ENCODE data around the gene ZNF14. TPM values are rescaled to one million over a fixed set of nuclear protein-coding genes. Genes with fewer than 3 reads are reported as not detected.
"Not testable (repeated sequence)": the region's sequence is repeated elsewhere in the genome, so short reads cannot be mapped to it uniquely, and the experiment has no call there.

ZNF14 gene
- 10.4 TPM for polyA plus RNA-seq (2013)

GRCh38 chr19:19732579-19733501 lies at the start of gene ZNF14:
Gene ZNF14 (minus strand): TSS chr19:19733112. CDS start chr19:19732958, 154 bp downstream.
- WGBS (ENCODE audit: insufficient coverage) = 0% methylated on average over 57 of the region's 61 CpGs
- H3K4me1 ChIP-seq (ENCODE audit: control extremely low read depth in 1 of 4, control insufficient read depth in 4 of 4, insufficient read depth in 4 of 4, low read length in 3 of 4) = peaks cover 0 to 10% (median 8%) of the 10 kb centered on the region in 4 experiments
- peak; percentile 95 to 97 (median 97) for DNase-seq
- ChIA-PET POLR2A (interaction anchor here (0.5 to 1.3 kb wide), 3 partner anchors 43 to 352 kb away, joined by 3 to 4 read pairs (median 3); no protein-coding TSS in a partner anchor), CTCF (interaction anchor here (0.6 to 1.1 kb wide), 2 partner anchors 10 to 116 kb away, joined by 3 read pairs; no protein-coding TSS in a partner anchor)
- no peaks in the 10 kb centered on the region for H3K27me3 ChIP-seq (replicated peaks in 2 of 5; ENCODE audit: control insufficient read depth in 4 of 5, insufficient read depth in 5 of 5, low read length in 4 of 5)
- peak within 1 kb of the TSS; percentile 90 to 100 (median 95) for H3K4me3 ChIP-seq (ENCODE audit: control insufficient read depth in 1 of 7, extremely low read depth in 1 of 7, insufficient read depth in 4 of 7, low read depth in 2 of 7, low read length in 6 of 7)
- peaks cover 3 to 24% (median 12%) of the 10 kb centered on the region in 4 experiments for H3K36me3 ChIP-seq (ENCODE audit: control insufficient read depth in 4 of 4, insufficient read depth in 4 of 4, low read length in 3 of 4)
- H3K27ac ChIP-seq (ENCODE audit: insufficient read depth in 1 of 2, low read depth in 1 of 2, low read length in 2 of 2, poor library complexity in 1 of 2, severe bottlenecking in 2 of 2) = peak within 1 kb of the TSS; percentile 64 to 87
- peaks cover 2 to 29% (median 16%) of the 10 kb centered on the region in 5 experiments for H3K9me3 ChIP-seq (ENCODE audit: control extremely low read depth in 1 of 5, control insufficient read depth in 4 of 5, insufficient read depth in 2 of 5, low read depth in 1 of 5, low read length in 4 of 5)

GRCh38 chr19:19781791-19782190 lies 48.9 kb upstream of the ZNF14 start:
- H3K36me3 ChIP-seq (ENCODE audit: control insufficient read depth in 4 of 4, insufficient read depth in 4 of 4, low read length in 3 of 4) = peaks cover 11 to 36% (median 21%) of the 10 kb centered on the region in 4 experiments
- peaks cover 9 to 39% (median 25%) of the 10 kb centered on the region in 5 experiments for H3K9me3 ChIP-seq (ENCODE audit: control extremely low read depth in 1 of 5, control insufficient read depth in 4 of 5, insufficient read depth in 2 of 5, low read depth in 1 of 5, low read length in 4 of 5)
- H3K27me3 ChIP-seq (replicated peaks in 2 of 5; ENCODE audit: control insufficient read depth in 4 of 5, insufficient read depth in 5 of 5, low read length in 4 of 5); POLR2A ChIA-PET; H3K4me3 ChIP-seq (ENCODE audit: control insufficient read depth in 1 of 7, extremely low read depth in 1 of 7, insufficient read depth in 4 of 7, low read depth in 2 of 7, low read length in 6 of 7); DNase-seq; H3K27ac ChIP-seq (ENCODE audit: insufficient read depth in 1 of 2, low read depth in 1 of 2, low read length in 2 of 2, poor library complexity in 1 of 2, severe bottlenecking in 2 of 2); CTCF ChIA-PET: not testable (repeated sequence)
- H3K4me1 ChIP-seq (ENCODE audit: control extremely low read depth in 1 of 4, control insufficient read depth in 4 of 4, insufficient read depth in 4 of 4, low read length in 3 of 4) = peaks cover 9 to 12% (median 10%) of the 10 kb centered on the region in 4 experiments
- 100% methylated on average over 2 of the region's 6 CpGs for WGBS (ENCODE audit: insufficient coverage)

GRCh38 chr19:19778666-19779065 lies 45.8 kb upstream of the ZNF14 start:
- DNase-seq = no peak
- CTCF ChIA-PET = no interaction called here

GRCh38 chr19:19777692-19778091 lies 44.8 kb upstream of the ZNF14 start:
- CTCF ChIA-PET = no interaction called here
- no peak overlapping the region for H3K27ac ChIP-seq (ENCODE audit: insufficient read depth in 1 of 2, low read depth in 1 of 2, low read length in 2 of 2, poor library complexity in 1 of 2, severe bottlenecking in 2 of 2)
- POLR2A ChIA-PET = no interaction called here
- H3K4me1 ChIP-seq (ENCODE audit: control extremely low read depth in 1 of 4, control insufficient read depth in 4 of 4, insufficient read depth in 4 of 4, low read length in 3 of 4) = peaks cover 9 to 25% (median 19%) of the 10 kb centered on the region in 4 experiments
- H3K4me3 ChIP-seq (ENCODE audit: control insufficient read depth in 1 of 7, extremely low read depth in 1 of 7, insufficient read depth in 4 of 7, low read depth in 2 of 7, low read length in 6 of 7) = peak overlapping the region in 5 of 7 experiments; percentile 90 to 100 (median 96)
- peaks cover 6 to 16% (median 11%) of the 10 kb centered on the region in 5 experiments for H3K9me3 ChIP-seq (ENCODE audit: control extremely low read depth in 1 of 5, control insufficient read depth in 4 of 5, insufficient read depth in 2 of 5, low read depth in 1 of 5, low read length in 4 of 5)
- no peaks in the 10 kb centered on the region for H3K27me3 ChIP-seq (replicated peaks in 2 of 5; ENCODE audit: control insufficient read depth in 4 of 5, insufficient read depth in 5 of 5, low read length in 4 of 5)
- WGBS (ENCODE audit: insufficient coverage) = 96% methylated on average over 4 of the region's 5 CpGs
- peak in 1 of 3 donors; percentile 2 for DNase-seq
- H3K36me3 ChIP-seq (ENCODE audit: control insufficient read depth in 4 of 4, insufficient read depth in 4 of 4, low read length in 3 of 4) = peaks cover 4 to 13% (median 7%) of the 10 kb centered on the region in 4 experiments

More at GRCh38 chr19:19778666-19779065, 45.8 kb upstream of the ZNF14 start:
- Histone ChIP-seq H3K9me3 (ENCODE audit: control extremely low read depth in 1 of 5, control insufficient read depth in 4 of 5, insufficient read depth in 2 of 5, low read depth in 1 of 5, low read length in 4 of 5) (peaks cover 6 to 18% (median 12%) of the 10 kb centered on the region in 5 experiments), H3K36me3 (ENCODE audit: control insufficient read depth in 4 of 4, insufficient read depth in 4 of 4, low read length in 3 of 4) (peaks cover 4 to 14% (median 9%) of the 10 kb centered on the region in 4 experiments), H3K27me3 (replicated peaks in 2 of 5; ENCODE audit: control insufficient read depth in 4 of 5, insufficient read depth in 5 of 5, low read length in 4 of 5) (no peaks in the 10 kb centered on the region), H3K4me1 (ENCODE audit: control extremely low read depth in 1 of 4, control insufficient read depth in 4 of 4, insufficient read depth in 4 of 4, low read length in 3 of 4) (peaks cover 9 to 25% (median 19%) of the 10 kb centered on the region in 4 experiments), H3K4me3 (ENCODE audit: control insufficient read depth in 1 of 7, extremely low read depth in 1 of 7, insufficient read depth in 4 of 7, low read depth in 2 of 7, low read length in 6 of 7) (no peak overlapping the region), H3K27ac (ENCODE audit: insufficient read depth in 1 of 2, low read depth in 1 of 2, low read length in 2 of 2, poor library complexity in 1 of 2, severe bottlenecking in 2 of 2) (no peak overlapping the region)
- 100% methylated on average over 1 of the region's 2 CpGs for WGBS (ENCODE audit: insufficient coverage)
- POLR2A ChIA-PET = no interaction called here

GRCh38 chr19:19776206-19777008 lies 43.5 kb upstream of the ZNF14 start:
- peaks cover 0 to 7% (median 6%) of the 10 kb centered on the region in 4 experiments for H3K36me3 ChIP-seq (ENCODE audit: control insufficient read depth in 4 of 4, insufficient read depth in 4 of 4, low read length in 3 of 4)
- no peaks in the 10 kb centered on the region for H3K27me3 ChIP-seq (replicated peaks in 2 of 5; ENCODE audit: control insufficient read depth in 4 of 5, insufficient read depth in 5 of 5, low read length in 4 of 5)
- H3K27ac ChIP-seq (ENCODE audit: insufficient read depth in 1 of 2, low read depth in 1 of 2, low read length in 2 of 2, poor library complexity in 1 of 2, severe bottlenecking in 2 of 2) = peak overlapping the region; percentile 64 to 85
- ChIA-PET POLR2A (interaction anchor here (0.6 to 1.3 kb wide), 5 partner anchors 43 to 390 kb away, joined by 3 to 8 read pairs (median 3); partner anchors contain the start of genes ZNF14, ZNF253, ZNF486 and ZNF506), CTCF (interaction anchor here (1.6 kb wide), 1 partner anchor 45 kb away, joined by 4 read pairs; the partner anchor contains the start of gene ZNF506)
- peak; percentile 95 to 98 (median 97) for DNase-seq
- WGBS (ENCODE audit: insufficient coverage) = 0% methylated on average over 32 of the region's 36 CpGs
- peaks cover 3 to 12% (median 7%) of the 10 kb centered on the region in 5 experiments for H3K9me3 ChIP-seq (ENCODE audit: control extremely low read depth in 1 of 5, control insufficient read depth in 4 of 5, insufficient read depth in 2 of 5, low read depth in 1 of 5, low read length in 4 of 5)
- H3K4me1 ChIP-seq (ENCODE audit: control extremely low read depth in 1 of 4, control insufficient read depth in 4 of 4, insufficient read depth in 4 of 4, low read length in 3 of 4) = peaks cover 9 to 25% (median 19%) of the 10 kb centered on the region in 4 experiments
- peak overlapping the region; percentile 66 to 100 (median 96) for H3K4me3 ChIP-seq (ENCODE audit: control insufficient read depth in 1 of 7, extremely low read depth in 1 of 7, insufficient read depth in 4 of 7, low read depth in 2 of 7, low read length in 6 of 7)

GRCh38 chr19:19775891-19776205 lies 42.9 kb upstream of the ZNF14 start:
- POLR2A ChIA-PET = interaction anchor here (0.6 to 1.3 kb wide), 3 partner anchors 43 to 391 kb away, joined by 3 to 8 read pairs (median 5); partner anchors contain the start of genes ZNF14, ZNF253 and ZNF486
- H3K27me3 ChIP-seq (replicated peaks in 2 of 5; ENCODE audit: control insufficient read depth in 4 of 5, insufficient read depth in 5 of 5, low read length in 4 of 5) = no peaks in the 10 kb centered on the region
- peaks cover 3 to 8% (median 7%) of the 10 kb centered on the region in 5 experiments for H3K9me3 ChIP-seq (ENCODE audit: control extremely low read depth in 1 of 5, control insufficient read depth in 4 of 5, insufficient read depth in 2 of 5, low read depth in 1 of 5, low read length in 4 of 5)
- peaks cover 0 to 7% (median 6%) of the 10 kb centered on the region in 4 experiments for H3K36me3 ChIP-seq (ENCODE audit: control insufficient read depth in 4 of 4, insufficient read depth in 4 of 4, low read length in 3 of 4)
- peaks cover 9 to 25% (median 19%) of the 10 kb centered on the region in 4 experiments for H3K4me1 ChIP-seq (ENCODE audit: control extremely low read depth in 1 of 4, control insufficient read depth in 4 of 4, insufficient read depth in 4 of 4, low read length in 3 of 4)
- no peak for DNase-seq
- WGBS (ENCODE audit: insufficient coverage) = 6% methylated on average over 11 of the region's 11 CpGs
- CTCF ChIA-PET = interaction anchor here (1.6 kb wide), 1 partner anchor 46 kb away, joined by 4 read pairs; the partner anchor contains the start of gene ZNF506
- peak overlapping the region; percentile 66 to 100 (median 96) for H3K4me3 ChIP-seq (ENCODE audit: control insufficient read depth in 1 of 7, extremely low read depth in 1 of 7, insufficient read depth in 4 of 7, low read depth in 2 of 7, low read length in 6 of 7)
- H3K27ac ChIP-seq (ENCODE audit: insufficient read depth in 1 of 2, low read depth in 1 of 2, low read length in 2 of 2, poor library complexity in 1 of 2, severe bottlenecking in 2 of 2) = peak overlapping the region; percentile 64 to 85
